Inflammatory macrophage treated with lipopolysaccharide for 4 hours (primary cell): ENCODE results near the gene CT45A3.
"Not testable (repeated sequence)": the region's sequence is repeated elsewhere in the genome, so short reads cannot be mapped to it uniquely, and the experiment has no call there.

Source experiments
- DNase-seq: peaks from one replicate; pipeline ENCODE4 v3.0.0-alpha.2; 2020

Gene CT45A3, protein sequence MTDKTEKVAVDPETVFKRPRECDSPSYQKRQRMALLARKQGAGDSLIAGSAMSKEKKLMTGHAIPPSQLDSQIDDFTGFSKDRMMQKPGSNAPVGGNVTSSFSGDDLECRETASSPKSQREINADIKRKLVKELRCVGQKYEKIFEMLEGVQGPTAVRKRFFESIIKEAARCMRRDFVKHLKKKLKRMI

DNA sequence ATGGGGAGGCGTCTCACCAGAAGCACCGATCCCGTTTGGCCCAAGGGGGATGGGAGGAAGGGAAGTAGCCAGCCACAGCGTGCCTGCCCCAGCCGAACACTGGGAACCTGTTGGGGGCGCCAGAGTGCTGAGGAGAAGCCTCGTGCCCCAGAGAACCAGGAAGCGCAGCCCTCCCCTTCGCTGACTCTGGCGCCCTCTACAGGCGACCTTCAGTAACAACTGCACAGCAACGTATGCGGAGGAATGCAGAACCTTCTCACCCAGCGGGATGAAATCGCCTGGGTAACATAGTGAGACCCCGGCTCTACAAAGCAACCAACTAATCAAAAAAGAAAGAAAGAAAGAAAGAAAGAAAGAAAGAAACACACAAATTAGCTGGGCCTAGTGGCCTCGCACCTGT is at the start of gene CT45A3:
TSS of gene CT45A3 (minus strand) at position 101 of the 400 bp plus-strand sequence. CDS start 3,747 bp downstream, outside the sequence.
- DNase-seq = not testable (repeated sequence)

DNA sequence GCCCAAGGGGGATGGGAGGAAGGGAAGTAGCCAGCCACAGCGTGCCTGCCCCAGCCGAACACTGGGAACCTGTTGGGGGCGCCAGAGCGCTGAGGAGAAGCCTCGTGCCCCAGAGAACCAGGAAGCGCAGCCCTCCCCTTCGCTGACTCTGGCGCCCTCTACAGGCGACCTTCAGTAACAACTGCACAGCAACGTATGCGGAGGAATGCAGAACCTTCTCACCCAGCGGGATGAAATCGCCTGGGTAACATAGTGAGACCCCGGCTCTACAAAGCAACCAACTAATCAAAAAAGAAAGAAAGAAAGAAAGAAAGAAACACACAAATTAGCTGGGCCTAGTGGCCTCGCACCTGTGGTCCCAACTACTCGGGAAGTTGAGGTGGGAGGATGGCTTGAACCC is 34.7 kb upstream of the CT45A3 start, which contains the start of gene CT45A6:
TSS of gene CT45A6 (minus strand) at position 101 of the 400 bp plus-strand sequence. CDS start 3,794 bp downstream, outside the sequence.
- not testable (repeated sequence) for DNase-seq

DNA sequence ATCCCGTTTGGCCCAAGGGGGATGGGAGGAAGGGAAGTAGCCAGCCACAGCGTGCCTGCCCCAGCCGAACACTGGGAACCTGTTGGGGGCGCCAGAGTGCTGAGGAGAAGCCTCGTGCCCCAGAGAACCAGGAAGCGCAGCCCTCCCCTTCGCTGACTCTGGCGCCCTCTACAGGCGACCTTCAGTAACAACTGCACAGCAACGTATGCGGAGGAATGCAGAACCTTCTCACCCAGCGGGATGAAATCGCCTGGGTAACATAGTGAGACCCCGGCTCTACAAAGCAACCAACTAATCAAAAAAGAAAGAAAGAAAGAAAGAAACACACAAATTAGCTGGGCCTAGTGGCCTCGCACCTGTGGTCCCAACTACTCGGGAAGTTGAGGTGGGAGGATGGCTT is 17.4 kb upstream of the CT45A3 start, which contains the start of gene CT45A5:
TSS of gene CT45A5 (minus strand) at position 101 of the 400 bp plus-strand sequence. CDS start 3,774 bp downstream, outside the sequence.
- DNase-seq = not testable (repeated sequence)

DNA sequence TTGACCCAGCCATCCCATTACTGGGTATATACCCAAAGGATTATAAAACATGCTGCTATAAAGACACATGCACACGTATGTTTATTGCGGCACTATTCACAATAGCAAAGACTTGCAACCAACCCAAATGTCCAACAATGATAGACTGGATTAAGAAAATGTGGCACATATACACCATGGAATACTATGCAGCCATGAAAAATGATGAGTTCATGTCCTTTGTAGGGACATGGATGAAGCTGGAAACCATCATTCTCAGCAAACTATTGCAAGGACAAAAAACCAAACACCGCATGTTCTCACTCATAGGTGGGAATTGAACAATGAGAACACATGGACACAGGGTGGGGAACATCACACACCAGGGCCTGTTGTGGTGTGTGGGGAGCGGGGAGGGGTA is 23.3 kb downstream of the CT45A3 start:
- not testable (repeated sequence) for DNase-seq

DNA sequence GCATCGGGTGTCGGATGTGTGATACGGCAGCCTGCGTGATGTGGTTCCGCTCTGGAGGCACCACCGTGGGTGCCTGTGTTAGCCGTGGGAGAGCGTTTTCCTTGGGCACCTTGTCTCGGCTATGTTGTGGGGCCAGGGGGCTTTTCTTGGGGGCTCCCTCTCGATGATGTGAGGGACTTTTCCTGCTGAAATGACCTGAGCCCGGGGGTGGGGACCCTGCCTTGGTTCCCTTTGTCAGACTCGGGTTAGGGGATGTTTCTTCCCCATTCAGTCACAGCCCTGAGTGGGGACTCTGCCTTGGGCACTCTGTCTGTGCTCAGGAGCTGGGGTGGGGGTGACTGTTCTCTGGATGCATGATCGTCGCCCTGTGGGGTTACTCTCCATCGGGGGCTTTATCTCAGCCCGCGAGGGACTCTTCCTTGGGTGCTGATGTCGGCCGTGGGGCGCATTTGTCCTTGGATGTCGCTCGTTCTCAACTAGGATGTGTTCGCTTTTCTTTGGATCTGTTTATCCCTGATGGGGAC is 26.7 kb downstream of the CT45A3 start:
- DNase-seq = no peak

DNA sequence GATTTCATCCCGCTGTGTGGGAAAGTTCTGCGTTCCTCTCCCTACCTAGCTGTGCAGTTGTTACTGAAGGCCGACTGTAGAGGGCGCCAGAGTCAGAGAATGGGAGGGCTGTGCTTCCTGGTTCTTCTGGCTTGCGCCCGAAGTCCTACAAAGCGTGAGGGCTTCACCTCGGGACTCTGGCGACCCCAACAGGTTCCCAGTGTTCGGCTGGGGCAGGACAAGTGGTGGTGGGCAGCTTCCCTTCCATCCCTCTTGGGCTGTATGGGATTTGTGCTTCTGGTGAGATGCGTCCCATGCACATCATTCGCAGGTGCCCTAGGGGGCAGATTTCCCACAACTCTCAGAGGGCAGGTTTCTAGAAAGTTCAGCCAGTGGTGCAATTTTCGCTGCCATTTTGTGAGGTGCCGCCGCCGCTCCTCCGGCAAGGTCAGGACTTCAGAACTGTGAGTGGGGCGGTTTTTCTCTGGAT is 27.3 kb downstream of the CT45A3 start:
- DNase-seq = peak; percentile 47

DNA sequence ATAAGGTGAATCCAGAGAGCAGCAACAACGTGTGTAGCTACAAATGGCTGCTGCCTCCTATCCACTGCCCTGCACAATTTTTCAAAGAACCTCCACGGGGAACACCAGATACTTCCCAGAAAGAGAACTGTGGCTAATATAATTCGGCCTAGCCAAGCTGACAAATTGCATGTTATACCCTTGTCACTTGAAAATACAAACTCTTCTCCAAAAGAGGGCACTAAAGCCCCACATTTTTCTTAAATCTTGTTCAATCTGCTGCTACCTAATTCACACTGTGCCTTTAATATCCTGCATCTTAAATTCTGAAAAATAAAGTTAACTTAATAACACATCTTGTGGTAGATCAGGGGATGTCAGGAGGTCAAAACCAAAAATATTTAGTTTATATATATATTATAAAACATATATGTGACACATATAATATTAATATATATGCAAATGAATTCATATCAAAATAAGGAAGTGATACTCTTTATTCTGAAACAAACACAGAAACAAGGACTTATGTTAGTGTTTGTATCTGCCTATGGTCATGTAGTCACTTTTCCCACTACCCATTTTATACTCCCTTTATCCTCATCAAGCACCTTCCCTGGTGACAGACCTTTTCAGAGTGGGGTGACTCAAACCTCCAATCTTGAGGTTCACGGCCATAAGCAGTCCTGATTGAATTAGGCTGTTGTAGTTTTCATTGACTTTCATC is 30.5 kb downstream of the CT45A3 start:
- DNase-seq = peak; percentile 0

DNA sequence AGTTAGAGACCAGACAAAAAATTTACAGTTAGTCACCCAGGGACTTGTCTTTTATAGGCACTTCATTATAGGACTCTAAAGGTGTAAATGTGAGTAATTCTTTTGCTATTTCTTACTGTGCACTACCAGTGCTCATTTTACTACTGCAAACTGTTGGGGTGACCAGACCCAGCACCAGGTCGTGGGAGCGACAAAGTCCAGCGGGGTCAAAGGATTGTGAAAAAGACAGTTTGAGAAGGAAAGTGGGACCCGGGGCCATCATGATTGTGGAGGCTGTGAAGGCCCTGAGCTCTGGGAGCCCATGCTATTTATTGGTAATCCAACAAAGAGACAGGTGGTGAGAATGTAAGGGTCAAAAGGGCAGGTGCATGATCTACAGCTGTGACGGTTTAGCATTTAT is 33.3 kb downstream of the CT45A3 start:
- not testable (repeated sequence) for DNase-seq

DNA sequence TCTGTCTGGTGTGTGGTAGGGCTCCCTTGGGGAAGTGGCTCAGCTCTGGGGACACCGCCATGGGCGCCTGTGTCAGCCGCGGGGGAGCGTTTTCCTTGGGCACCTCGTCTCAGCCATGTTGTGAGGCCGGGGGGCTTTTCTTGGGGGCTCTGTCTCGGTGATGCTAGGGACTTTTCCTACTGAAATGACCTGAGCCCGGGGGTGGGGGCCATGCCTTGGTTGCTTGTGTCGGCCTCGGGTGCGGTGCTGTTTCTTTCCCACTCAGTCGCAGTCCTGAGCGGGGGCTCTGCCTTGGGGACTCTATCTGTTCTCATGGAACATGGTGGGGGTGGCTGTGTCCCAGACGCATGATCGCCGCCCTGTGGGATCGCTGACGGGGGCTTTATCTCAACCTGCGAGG is 54.2 kb downstream of the CT45A3 start:
- DNase-seq = no peak

DNA sequence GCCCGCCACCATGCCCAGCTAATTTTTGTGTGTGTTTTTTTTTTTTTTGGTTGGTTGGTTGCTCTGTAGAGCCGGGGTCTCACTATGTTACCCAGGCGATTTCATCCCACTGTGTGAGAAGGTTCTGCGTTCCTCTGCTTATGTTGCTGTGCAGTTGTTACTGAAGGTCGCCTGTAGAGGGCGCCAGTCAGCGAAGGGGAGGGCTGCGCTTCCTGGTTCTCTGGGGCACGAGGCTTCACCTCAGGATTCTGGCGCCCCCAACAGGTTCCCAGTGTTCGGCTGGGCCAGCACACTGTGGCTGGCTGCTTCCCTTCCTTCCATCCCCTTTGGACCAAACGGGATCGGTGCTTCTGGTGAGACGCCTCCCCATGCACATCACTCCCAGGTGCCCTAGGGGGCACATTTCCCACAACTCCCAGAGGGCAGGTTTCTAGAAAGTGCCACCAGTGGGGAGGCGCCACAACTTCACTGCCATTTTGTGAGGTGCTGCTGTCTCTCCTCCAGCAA is 54.8 kb downstream of the CT45A3 start, which contains the start of gene CT45A1:
TSS of gene CT45A1 (plus strand) at position 457 of the 507 bp plus-strand sequence. CDS start 5,302 bp downstream, outside the sequence.
- peak; percentile 1 for DNase-seq
